GM04503 (cell line): Measurements from ENCODE around the gene EXOC4.
"Not testable (repeated sequence)": the region's sequence is repeated elsewhere in the genome, so short reads cannot be mapped to it uniquely, and the experiment has no call there.

ENCODE experiments used
- DNase-seq: peaks from one replicate; pipeline ENCODE4 v3.0.0-alpha.2; 2012; ENCODE audit warnings: low read depth

EXOC4 gene

DNA sequence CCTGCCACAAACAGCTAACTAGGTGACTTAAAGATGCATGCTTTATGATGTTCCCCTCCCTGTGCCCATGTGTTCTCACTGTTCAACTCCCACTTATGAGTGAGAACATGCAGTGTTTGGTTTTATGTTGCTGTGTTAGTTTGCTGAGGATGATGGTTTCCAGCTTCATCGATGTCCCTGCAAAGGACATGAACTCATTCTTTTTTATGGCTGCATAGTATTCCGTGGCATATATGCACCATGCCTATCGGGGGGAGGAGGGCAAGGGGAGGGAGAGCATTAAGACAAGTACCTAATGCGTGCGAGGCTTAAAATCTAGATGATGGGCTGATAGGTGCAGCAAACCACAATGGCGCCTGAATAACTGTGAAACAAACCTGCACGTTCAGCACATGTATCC is 741.2 kb downstream of the EXOC4 start:
- DNase-seq, result not testable (repeated sequence)

DNA sequence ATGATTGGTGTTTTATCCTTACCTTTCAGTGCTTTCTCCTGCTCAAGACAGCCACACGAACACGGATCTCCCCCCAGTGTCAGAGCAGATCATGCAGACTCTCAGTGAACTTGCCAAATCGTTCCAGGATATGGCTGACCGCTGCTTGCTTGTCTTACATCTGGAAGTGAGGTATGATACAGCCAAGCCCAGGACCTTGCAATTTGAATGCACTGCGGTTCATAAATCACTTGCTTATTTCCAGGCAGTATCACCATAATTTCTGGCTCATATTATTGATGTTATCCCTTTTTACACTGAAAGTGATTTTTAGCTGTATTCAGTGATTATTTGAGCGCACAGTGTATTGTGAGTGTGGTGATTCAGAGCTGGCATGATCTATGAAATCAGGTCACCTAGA is 744.6 kb downstream of the EXOC4 start:
- no peak for DNase-seq

DNA sequence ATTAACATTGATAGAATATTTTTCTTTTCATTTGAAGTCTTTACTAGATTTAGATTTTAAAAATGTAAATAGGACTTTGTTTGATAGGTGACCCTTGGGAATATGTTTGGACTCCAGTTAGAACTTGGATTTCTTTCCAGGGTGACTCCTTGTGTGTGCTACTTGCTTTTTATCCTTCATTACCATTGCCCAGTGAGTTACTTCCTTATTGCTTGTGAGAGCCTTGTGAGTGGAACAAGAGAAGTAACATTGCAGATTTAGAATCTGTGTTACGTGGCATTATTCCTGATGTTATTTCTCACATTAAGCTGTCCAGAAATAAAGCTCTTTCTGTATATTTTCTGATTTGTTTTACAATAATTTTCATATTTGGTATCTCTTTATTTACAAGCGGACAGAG is 746.3 kb downstream of the EXOC4 start:
- DNase-seq, result no peak

DNA sequence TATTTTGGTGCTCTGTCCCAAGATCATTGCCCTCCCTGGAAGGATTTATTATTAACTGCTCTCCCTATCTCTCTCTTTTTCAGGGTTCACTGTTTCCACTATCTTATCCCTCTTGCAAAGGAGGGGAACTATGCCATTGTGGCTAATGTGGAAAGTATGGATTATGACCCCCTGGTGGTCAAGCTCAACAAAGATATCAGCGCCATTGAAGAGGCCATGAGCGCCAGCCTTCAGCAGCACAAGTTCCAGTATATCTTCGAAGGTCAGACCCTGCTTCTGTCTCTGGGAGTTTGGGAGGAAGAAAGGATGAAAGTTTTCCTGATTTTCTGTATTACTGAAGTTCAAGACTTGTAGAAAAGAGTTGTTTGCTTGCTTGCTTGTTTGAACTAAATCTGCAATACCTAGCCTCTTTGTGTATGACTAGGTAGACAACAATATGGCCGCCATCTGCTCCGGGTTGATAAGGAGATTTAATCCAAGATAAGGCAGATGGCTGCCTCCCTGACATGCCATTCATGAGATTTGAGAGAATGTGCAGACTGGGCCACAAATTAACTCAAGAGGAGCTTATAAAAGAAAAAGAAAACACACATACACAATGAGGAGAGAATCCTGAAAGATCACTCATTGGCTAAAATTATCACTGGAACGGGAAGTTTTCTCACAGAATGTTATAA is 752.1 kb downstream of the EXOC4 start:
- DNase-seq, result no peak

DNA sequence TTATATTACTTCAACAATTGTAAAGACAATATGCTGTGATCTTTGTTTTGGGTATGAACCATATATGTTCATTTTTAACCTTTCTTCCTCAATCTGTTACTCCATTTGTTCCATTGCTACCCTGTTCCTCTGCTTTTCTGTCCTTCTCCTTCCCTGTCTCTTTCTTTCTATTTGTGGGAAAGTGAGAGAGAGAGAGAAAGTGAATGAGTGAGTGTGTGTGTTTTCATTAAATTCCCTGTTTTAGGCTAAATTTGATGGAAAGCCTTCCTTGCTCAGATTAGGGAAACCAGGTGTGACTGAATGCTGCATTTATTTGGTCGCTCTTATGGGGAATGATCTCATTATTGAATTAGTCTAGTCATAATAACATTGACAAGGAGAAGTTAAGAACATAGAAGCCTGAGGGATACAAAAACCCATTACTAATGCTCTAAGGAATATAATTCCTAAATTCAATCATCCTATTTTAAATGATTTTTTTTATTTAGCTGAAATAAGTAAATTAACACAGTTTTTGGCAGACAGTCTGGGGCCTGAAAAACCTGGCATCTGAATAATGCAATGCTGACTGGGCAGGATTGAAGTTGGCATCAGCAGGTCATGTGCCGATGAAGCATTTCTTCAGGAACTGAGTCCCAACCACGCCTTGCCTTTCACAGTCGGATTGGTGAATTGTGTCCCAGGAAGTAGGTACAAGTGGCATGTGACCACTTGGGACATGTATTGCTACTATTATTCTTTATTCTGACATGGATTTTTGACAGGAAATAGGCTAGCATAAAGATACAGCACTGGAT is 756.6 kb downstream of the EXOC4 start:
- no peak for DNase-seq

DNA sequence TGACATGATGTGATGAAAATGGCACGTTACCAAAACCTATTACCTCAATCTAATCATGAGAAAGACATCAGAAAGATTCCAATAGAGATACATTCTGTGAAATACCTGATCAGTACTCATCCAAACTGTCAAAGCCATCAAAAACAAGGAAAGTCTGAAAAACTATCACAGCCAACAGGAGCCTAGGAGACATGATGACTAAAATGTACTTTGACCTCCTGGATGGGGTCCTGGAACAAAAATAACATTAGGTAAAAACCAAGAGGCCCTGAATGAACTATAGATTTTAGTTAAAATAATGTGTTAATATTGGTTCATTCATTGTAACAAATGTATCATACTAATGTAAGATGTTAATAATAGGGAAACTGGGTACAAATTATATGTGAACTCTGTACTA is 760.4 kb downstream of the EXOC4 start:
- DNase-seq, result no peak

DNA sequence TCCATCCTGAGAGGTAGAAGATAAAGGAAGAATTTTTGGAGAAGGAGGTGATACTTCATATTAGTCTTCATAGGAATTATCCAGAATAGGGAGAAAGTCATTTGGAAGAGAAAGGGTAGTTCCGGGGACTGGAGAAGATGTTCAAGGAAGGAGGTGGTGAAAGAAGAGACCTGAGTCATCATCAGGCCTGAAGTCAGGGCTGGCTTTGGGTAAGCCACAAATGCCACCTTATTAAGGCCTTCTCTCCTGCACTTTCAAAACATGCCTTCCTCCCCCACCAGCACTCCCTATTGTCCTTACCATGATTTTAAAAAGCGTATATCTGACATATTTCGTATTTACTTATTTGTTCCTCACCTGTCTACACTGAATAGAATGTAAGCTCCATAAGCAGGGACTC is 762.1 kb downstream of the EXOC4 start:
- DNase-seq, result no peak

DNA sequence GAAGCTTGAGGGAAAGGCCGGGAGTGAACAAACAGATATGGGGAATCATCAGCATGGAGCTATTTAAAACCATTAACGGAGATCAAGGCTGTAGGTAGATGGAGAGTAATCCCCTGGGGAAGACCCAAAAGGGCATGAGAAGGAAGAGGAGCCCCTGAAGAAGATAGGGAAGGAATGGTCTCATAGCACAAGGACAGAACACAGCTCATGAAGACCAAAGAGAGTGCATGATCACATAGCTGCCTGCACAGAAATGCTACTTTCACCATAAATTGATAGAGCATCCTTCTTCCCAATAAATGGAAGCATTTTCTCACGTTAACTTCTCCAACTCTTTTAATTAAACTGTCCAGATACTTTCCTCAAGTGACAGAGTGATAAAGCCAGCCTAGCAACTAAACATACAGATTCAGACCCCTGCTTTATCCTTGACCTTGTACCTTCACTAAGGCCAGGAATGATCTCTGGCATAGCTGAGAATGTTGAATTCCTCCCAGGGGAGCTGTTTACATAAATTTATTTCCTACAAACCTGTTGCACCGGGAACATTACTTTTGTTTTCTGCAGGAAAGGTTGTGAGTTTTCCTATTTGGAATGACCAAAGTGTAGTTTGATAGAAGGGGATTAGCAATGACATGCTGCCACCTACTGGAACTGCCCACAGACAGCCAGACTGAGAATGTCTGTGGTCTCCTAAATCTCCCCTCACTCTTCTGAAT is 763.5 kb downstream of the EXOC4 start:
- no peak for DNase-seq

DNA sequence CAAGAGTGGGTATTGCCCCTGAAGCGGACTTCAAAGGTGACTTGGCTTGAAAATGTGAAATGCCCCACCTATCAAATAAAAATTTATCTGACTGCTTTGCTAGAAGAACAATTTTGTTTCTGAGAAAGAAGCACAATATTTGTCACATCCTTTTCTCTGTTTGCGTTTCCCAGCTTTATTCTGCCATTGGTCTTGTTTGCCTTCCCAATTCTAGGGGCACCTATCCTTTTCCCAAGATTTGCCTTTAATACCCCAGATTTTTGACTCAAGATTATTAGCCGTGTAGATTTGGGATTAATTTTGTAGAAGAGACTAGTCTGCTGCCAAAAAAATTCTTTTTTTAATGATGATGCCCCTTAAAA is 764.0 kb downstream of the EXOC4 start:
- DNase-seq, result no peak

DNA sequence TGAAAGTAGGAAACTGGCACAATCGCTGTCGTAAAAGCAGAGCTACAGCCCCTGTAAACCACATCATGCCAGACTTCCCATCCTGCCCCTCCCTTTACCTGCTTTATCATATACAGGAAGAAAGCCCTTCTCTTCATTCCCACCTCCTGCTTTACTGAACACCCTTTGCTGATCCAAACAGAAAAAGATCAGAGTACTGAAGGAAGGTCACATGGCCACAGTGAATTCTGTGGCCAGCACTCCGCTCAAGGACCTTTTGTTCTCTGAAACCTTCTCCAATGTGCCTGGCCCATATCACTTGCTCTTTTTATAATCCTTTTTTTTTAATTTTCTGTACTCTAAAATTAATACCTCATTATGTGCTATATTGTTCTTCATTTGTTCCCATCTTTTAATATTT is 765.4 kb downstream of the EXOC4 start:
- no peak for DNase-seq

DNA sequence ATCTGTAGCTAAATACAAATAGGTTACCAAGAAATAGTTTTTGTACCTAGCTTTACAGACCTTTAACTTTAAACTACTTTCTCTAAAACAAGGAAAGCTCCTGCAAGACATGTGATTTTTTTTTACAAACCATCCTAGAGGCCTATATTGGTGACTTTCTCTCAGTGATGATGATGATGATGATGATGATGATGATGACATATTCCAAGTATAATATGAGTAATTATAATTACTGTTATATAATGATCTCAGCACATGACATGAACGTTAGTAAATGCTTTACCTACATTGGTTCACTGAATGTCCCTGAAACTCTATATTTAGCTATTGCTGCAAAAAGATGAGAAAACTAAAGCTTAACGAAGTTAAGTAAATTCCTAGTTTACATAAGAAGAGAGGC is 766.4 kb downstream of the EXOC4 start:
- no peak for DNase-seq

DNA sequence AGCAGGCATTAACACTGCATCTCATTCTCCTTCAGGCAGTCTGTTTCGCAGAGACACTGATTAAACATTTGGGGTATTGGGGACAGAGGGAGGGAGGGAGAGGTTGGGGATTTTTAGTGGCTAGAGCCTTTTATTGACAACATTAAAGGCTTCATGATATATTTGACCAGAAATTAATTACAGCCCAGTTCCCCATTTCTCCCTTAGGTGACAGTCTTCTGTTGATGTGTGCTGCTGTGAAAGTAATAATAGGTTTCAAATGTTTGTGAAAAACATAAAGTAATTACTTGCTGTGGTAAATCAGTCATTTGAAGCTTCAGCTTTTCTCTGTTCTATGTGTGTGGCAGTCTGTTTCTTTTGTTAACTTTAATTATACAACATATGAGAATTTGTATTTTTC is 769.0 kb downstream of the EXOC4 start:
- no peak for DNase-seq

DNA sequence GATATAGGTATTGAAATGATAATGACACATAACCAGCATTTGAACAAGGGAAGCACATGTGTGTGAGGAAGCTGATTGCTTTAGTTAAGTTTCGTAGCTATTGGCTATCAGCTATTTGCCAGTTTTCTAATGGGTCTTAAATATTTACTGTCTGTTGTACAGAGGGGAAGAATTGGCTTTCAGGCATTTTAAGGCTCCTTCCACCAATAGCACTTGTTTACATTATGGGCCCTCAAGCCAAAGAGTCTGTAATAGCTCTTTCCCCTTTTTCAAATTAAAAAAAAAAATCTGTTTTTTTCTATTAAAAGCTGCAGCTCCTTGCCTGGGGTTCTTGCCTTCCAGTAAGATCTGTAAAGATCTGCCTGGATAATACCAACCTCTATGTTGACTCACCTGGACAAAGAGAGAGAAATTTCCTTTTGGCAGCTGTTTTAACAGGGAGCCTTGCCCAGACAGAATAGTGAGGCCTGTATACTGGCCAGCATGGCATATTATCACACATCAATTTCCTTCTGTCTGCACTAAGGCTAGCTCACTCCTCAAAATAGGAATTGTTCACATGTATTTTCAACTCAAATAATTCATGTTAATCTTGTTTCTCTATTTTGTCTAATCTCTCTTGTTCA is 769.5 kb downstream of the EXOC4 start:
- no peak for DNase-seq

DNA sequence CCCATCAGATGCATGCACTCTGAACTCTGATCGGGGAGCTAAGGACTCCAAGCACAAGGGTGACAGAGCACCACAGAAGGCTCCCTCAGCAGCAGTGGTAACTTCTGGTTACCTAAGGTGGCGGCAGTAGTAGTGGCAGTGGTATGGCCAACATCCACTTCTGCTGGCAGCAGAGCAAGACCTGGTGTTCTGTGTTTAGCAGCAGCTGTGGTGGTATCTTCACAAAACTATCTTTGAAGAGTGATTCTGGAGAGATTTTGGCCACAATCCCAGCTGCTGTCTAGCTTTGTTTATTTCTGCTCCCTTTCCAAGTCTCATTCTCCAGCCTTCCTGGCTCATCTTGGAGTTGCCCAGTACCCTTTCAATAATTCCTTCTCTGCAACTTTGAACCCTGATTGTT is 771.9 kb downstream of the EXOC4 start:
- no peak for DNase-seq

DNA sequence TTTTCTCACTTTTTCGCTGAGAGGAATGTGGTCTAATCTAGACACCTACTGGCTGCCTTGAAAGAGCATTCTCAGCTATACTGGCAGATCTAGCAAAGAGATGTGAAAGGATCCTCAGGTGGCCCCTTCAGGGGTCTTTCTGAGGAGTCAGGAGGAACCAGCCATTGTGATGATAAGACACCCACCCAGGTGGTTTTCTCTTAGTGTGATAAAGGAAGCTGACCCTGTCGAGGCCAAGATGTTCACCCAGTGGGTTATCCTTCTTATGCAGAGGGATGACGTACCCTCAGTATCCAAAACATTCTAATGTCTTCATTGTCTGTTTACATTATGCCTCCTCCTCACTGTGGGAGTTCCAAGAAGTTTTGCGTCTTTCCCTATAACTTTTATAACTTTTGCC is 776.0 kb downstream of the EXOC4 start:
- DNase-seq, result no peak

DNA sequence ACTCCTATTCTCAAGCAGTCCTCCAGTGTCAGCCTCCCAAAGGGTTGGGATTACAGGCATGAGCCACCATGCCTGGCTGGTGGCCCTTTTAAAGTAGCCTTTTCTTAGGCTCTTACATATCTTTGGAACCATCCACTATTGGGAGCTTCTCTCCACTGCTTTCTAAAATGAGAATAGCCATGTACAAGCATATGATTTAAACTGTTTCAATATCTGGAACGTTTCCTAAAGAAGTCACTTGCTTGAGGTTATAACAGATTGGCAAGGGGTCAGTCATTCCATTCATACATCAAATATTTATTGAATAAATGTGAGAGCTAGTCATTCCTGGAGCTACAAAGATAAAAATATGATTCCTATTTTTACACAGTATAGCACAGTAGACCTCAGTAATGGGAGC is 776.9 kb downstream of the EXOC4 start:
- DNase-seq, result no peak

DNA sequence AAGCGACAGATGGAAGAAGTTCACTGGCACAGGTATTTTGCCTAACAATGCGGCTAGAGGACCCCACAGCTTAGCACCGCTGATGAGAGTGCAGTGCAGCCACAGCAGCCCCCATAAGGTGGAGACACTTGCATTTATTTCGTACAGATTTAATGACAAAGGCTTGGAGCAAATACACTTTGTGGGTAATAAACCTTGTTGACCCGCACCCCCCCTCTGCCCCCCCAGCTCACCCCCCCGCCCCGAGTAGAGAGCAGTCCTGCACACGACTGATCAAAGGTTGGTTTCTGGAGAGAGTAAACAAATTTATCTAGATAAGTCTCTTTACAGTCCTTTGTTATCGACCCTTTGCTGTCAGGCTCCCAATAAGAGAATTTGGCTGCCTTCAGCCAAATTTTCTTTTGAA is 777.6 kb downstream of the EXOC4 start:
- DNase-seq, result no peak

DNA sequence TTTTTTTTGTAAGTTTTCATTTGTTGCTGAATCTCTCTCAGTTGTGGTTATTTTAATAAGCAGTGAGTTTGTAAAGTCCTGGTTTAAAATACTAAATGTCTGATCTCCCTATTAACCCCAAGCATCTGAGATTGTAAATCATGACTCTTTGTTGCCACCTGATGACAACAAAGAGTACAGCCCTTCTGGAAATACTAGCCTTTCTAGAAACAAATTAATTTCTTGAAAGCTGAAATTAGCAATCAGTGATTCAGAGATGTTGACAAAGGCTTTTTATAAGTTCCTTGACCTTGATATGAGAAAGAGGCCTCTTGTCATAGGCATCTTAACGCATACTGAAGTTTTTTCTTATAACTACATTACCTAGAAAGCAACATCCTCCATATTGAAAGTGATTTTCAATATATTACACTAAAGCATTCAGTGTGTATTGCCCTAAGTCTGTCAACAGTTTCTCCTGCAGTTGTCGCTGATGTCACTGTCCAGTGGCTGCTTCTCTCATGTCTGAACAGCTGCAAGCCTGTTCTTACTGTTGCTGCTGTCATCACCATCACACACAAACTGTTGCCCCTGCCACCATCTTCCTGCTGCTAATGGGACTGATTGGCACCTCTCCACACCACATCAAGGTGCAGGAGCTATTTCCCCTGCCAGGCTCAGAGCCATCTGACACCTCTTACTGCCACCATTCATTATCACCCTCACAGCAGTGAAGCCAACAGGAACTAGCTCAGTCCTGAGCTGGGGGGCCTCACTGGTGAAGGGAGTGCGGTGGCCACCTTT is 779.1 kb downstream of the EXOC4 start:
- DNase-seq, result no peak

DNA sequence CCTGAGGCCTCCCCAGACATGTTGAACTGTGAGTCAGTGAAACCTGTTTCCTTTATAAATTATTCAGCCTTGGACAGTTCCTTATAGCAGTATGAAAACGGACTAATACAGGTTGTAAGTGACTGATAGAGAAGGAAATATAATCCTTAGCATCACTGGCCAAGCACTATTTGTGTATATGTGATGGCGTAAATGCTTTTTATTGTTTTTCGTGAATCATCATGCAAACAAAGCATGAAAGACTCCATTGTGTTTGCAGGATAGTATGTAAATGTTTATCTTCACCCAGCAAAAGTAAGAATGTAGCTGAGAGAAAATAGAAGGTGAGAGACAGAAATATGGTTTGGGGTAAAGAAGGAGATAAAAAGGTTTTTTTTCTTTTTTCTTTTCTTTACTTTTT is 781.8 kb downstream of the EXOC4 start:
- DNase-seq, result no peak

DNA sequence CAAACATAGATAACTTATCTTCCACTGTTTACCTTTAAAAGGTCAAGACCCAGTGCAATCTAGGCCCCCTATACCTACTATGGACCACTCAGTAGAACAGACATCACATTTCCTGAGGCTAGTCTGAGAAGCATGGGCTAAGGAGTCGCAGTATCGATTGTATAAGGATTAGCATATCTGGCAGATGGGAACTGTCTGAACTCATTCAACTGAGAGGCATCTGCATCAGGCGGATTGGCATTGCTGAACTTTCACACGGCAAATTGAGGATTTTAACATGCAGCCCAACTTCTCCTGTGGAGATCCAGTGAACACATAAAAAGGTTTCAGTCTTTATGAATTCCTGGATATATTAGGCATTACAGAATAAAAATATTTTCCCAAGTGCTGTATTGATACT is 785.1 kb downstream of the EXOC4 start:
- DNase-seq, result no peak

DNA sequence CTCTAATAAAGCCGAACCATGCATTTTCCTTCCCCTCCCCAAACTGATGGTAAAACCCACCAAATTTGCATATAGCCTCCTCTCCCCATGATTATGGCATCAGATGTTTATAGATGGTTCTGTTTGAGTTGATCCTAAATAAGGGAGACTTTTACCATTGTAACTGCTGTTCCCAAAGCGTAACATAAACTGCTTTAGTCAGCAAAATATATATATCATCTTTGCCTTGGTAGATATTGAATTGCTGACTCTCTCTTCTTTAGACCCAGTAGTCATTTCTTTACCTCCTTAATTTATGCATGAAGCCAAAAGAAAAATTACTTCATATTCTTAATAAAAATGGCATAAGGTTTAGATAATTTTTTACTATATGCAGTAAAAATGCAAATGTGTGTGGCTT is 788.1 kb downstream of the EXOC4 start:
- no peak for DNase-seq

DNA sequence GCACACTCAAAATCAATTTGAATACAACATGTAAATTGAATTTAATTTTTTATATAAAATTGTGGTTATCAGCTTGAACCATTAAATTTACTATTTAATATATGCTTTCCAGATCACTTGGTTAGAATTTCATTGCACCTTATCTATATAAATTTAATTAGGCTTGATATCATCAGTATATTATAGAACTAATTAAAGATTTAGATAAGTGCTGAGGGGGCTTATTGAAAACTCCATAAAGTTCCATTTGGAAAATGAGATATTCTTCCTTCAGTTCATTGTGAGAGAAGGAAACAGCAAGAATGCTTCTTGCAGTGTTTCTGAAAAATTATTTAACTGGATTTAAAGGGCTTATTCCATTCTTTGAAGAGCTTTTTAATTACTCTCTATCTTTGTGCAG is 788.6 kb downstream of the EXOC4 start:
- DNase-seq, result no peak
